H7 (cell line): ENCODE data around the gene CPB1. TPM values are rescaled to one million over a fixed set of nuclear protein-coding genes. Genes with fewer than 3 reads are reported as not detected.

Experiments used
- DNase-seq: peaks from one replicate; pipeline ENCODE4 v3.0.0; 2012
- H3K27me3 ChIP-seq: 2 replicates; pipeline ENCODE4 v1.6.0; 2011; ENCODE audit warnings: mild to moderate bottlenecking, low read length; ENCODE audit not compliant: control insufficient read depth, insufficient read depth
- H3K36me3 ChIP-seq: replicated peaks from 2 replicates; pipeline ENCODE4 v1.5.1; 2011; ENCODE audit warnings: low read length; ENCODE audit not compliant: control insufficient read depth, insufficient read depth
- H3K4me3 ChIP-seq: 2 replicates; pipeline ENCODE4 v1.5.1; 2011; ENCODE audit warnings: low read depth, mild to moderate bottlenecking, control low read depth, low read length, moderate library complexity; ENCODE audit not compliant: insufficient read depth
- total RNA-seq: library from RNA; depleted of rRNA; stranded (reverse); fragments of >200 nt; shearing (Covaris generic); gene quantifications from 2 replicates; pipeline ENCODE4 v1.2.3, GENCODE V29; 2014

CPB1 gene
- total RNA-seq, 1 experiment from 2014 or later = 0.07 TPM

DNA sequence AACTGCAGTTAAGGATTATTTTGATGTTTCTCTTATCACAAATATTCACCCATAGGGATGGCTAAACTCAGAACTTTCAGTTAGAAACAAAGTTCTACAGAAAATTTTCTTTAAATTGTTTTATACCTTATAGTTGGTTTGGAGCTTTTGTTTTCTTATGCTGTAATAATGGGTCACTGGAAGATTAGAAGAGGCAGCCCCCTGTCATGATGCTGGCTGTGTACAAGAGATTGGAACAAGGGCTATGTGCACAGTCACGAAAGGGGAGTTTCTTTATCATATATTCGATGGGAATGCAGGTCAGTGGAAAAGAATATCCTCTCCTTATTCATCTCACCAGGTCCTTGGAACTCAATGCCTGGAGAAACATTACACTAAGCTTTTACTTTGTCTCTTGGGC lies 25.5 kb downstream of the CPB1 start:
- H3K27me3 ChIP-seq = no peaks in the 10 kb centered on the region
- no peaks in the 10 kb centered on the region for H3K36me3 ChIP-seq
- no peak overlapping the region for H3K4me3 ChIP-seq
- no peak for DNase-seq

DNA sequence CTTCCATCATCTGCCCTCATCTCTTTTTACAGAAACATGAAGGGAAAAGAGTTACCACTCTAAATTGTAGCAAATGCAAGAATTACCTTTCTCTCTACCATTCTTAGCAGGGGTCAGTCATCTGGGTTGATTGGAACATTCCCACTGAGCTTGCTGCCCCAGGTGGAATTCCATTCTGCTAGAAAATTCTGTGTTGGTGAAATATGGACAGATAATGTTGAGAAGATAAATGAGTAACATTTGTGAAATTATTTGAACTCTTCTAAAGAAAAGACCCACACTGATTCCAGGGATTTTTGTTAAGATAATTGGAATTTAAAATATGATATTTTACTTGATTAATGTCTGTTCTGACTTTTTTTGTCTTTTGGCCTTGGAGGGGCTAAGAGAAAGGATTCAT lies 26.4 kb downstream of the CPB1 start:
- Histone ChIP-seq H3K36me3 (no peaks in the 10 kb centered on the region), H3K27me3 (no peaks in the 10 kb centered on the region), H3K4me3 (no peak overlapping the region)
- no peak for DNase-seq

DNA sequence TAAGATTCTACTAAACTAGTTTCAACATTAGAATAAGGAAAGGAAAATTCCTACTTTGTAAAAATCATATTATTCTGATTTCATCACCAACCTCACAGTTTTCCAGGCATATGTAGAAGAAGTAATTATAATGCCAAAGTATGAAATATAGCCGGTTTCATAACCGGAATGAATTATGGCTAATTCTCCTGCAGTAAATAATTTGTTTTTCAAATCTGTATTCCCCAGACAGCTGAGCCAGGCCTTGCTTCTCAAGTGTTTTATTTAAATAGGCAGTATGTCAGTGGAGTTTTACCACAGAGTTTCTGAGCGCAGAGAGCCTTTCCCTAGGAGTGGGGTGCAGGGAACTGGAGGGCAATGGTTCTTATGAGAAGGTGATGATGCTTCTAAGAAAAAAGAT lies 28.8 kb downstream of the CPB1 start:
- no peaks in the 10 kb centered on the region for H3K36me3 ChIP-seq
- DNase-seq = no peak
- H3K27me3 ChIP-seq = no peaks in the 10 kb centered on the region
- no peak overlapping the region for H3K4me3 ChIP-seq

GRCh38 chr3:148857316-148857715 lies 29.7 kb downstream of the CPB1 start:
- Histone ChIP-seq H3K4me3 (no peak overlapping the region), H3K36me3 (no peaks in the 10 kb centered on the region), H3K27me3 (no peaks in the 10 kb centered on the region)
- DNase-seq = no peak

DNA sequence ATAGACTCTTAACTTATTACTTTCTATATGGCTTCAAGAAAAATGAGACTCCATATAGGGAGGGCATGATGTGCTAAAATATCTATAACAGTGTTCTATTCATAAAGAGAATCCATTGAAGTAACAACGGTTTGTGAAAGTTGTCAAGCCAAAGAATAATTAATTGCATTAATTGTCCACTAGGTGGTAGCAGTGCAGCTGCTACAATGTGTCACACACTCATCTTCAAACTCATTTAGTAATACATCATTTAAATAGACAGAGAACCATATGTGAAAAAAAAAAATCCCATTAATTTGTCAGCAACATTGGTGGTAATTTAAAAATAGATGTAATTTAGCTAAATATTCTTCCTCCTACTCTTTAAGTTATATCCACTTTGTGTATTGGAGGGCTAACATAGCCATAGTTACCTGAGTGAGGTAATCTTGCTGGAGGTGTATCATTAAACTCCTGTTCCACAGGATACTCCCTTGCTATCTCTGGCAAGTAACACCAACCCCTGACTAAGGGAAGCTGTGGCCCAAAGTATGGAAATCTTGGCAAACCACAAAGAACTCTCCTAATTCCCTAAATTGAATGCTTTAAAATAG lies 33.8 kb downstream of the CPB1 start:
- DNase-seq = peak; percentile 15
- no peak overlapping the region for H3K4me3 ChIP-seq
- H3K27me3 ChIP-seq = no peaks in the 10 kb centered on the region
- no peaks in the 10 kb centered on the region for H3K36me3 ChIP-seq

DNA sequence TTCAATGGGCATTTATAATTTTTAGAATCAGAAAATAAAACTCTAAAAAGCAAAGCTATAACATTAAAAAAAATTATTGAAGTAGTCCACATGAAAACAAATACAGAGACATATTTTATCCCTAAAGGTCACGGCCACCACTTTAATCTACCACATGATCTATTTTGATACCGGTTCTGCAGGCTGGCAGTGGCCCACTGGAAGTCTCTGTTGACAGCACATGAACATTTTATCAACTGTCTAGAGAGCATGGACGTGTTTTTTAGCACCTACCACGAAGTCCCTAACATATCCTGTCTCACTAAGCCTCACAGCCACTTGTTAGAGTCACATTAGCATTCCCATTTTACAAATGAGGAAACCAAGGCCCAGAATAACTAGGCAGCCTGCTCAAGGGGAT lies 35.7 kb downstream of the CPB1 start:
- Histone ChIP-seq H3K36me3 (no peaks in the 10 kb centered on the region), H3K4me3 (no peak overlapping the region), H3K27me3 (no peaks in the 10 kb centered on the region)
- no peak for DNase-seq

GRCh38 chr3:148863814-148864213 lies 36.2 kb downstream of the CPB1 start:
- Histone ChIP-seq H3K27me3 (no peaks in the 10 kb centered on the region), H3K36me3 (no peaks in the 10 kb centered on the region), H3K4me3 (no peak overlapping the region)
- no peak for DNase-seq

DNA sequence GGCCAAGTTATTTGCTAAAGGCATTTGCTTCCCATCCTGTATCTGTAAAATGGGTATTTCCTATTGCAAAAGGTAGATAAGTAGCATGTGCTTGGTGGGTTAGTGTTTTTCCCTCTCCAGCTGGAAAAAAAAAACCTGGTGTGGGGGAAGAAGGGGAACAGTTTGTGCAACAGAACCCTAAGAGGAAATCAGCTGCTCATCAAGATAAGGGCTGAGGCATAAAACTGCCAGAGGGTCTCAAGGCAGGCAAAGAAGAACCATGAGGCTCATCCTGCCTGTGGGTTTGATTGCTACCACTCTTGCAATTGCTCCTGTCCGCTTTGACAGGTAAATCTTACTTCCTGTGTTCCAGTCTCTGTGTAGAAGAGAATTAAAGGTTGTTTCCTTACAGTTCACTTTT lies 37.4 kb downstream of the CPB1 start, which contains the start of gene CPA3:
Gene CPA3, plus strand, starts transcription at position 248 of the 400 bp plus-strand sequence. Its CDS starts 12 bp downstream, at position 260.
- Histone ChIP-seq H3K36me3 (no peaks in the 10 kb centered on the region), H3K27me3 (no peaks in the 10 kb centered on the region), H3K4me3 (no peak within 1 kb of the TSS)
- no peak for DNase-seq

DNA sequence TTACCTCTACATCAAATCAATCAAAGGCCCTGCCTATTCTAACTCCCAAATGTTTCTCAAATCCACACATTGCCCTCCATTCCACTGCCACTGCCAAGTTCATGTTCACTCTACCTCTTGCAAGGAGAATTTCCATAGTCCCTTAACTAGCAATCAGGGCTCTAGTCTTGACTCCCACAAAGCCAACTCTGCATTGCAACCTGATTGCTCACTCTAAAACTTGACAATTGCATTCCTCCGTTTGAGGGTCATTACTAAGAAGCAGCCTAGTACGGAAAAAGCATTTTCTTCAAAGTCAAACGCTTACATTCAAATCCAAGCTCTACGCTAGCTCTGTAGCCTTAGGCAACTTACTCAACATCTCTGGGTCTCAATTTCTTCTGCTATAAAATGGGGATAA lies 38.6 kb downstream of the CPB1 start:
- Histone ChIP-seq H3K27me3 (no peaks in the 10 kb centered on the region), H3K4me3 (no peak overlapping the region), H3K36me3 (no peaks in the 10 kb centered on the region)
- no peak for DNase-seq

DNA sequence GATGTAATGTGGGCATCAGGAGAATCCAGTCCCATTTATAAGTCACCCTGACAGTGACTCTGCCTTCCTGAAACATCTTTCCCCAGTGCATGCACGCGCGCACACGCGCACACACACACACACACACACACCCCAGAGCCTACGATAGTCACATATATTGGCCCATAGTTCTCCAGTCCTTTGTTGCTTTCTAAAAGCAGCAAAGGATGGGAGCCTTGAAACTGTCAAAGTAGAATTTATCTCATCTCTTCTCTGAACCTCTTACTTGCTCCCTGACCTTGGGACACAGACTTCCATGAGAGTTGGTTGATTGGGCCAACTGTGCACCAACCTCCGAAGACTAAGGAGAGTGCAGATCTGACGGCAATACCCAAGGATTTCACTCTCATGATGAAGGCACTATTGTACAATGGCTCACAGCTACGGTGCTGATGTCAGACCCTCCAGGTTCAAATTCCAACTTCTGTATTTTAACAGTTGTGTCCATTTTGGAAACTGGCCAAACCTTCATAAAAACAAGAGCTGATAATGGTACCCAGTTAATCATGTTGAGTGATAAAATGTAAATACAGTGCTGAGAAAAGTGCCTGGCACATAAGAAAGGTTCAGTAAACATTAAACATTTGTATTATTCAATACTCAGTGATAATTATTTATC lies 45.8 kb downstream of the CPB1 start:
- Histone ChIP-seq H3K4me3 (no peak overlapping the region), H3K27me3 (no peaks in the 10 kb centered on the region), H3K36me3 (no peaks in the 10 kb centered on the region)
- no peak for DNase-seq

- Histone ChIP-seq H3K4me3 (no peak overlapping the region), H3K27me3 (no peaks in the 10 kb centered on the region), H3K36me3 (no peaks in the 10 kb centered on the region)
- DNase-seq = no peak
Observed at GRCh38 chr3:148873977-148874376, 46.4 kb downstream of the CPB1 start.

DNA sequence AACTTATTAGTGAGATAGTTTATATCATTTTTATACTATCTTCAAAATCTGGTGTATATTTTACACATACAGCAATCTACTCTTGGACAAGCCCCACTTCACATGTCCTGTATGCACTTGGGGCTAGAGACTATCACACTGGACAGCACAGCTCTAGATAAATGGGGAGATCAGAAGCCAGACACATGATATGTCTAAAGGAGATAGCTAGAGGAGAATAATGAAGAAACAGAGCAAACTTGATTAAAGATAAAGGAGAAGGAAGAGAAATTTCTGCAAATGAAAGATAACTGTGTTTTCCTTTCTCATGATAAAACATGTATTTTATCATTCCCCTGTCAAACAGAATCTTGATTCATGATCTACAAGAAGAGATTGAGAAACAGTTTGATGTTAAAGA lies 50.5 kb downstream of the CPB1 start:
- no peaks in the 10 kb centered on the region for H3K36me3 ChIP-seq
- no peaks in the 10 kb centered on the region for H3K27me3 ChIP-seq
- DNase-seq = no peak
- H3K4me3 ChIP-seq = no peak overlapping the region

DNA sequence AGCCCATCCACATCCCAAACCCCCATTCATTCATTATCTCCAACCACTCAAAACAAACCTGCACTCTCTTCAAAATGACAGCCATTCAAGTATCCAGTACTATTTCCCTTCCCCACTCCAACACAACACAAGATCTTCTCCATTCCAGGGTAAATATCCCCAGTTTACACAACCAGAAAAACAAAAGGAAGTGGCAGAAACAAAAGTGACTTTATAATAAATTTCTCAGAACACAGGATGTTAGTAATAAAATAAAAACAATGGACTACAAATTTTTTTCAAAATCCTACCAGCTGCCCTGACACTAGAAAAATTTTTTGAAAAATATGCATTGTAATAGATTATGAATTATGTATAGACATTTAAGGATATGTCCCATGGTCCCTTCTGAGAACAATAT lies 51.6 kb downstream of the CPB1 start:
- Histone ChIP-seq H3K27me3 (no peaks in the 10 kb centered on the region), H3K4me3 (no peak overlapping the region), H3K36me3 (no peaks in the 10 kb centered on the region)
- no peak for DNase-seq

DNA sequence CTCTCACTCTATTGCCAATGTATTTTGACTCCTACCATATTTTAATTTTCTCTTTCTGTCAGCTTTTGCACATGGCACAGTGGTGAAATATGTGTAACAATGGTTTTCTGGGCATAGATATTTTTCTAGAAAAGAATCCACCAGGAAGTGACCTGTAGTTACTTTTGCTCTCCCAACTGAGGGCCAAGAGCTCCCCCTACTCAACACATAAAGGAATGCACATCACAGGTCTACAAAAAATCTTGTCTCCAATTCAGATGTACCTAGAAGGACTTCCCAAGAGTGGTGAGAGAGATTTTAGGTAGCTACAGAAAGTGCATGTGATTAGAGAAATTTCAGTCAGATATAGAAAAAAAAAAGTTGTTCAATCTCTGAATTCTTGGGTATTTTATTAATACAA lies 53.1 kb downstream of the CPB1 start:
- Histone ChIP-seq H3K36me3 (no peaks in the 10 kb centered on the region), H3K4me3 (no peak overlapping the region), H3K27me3 (no peaks in the 10 kb centered on the region)
- peak; percentile 21 for DNase-seq

DNA sequence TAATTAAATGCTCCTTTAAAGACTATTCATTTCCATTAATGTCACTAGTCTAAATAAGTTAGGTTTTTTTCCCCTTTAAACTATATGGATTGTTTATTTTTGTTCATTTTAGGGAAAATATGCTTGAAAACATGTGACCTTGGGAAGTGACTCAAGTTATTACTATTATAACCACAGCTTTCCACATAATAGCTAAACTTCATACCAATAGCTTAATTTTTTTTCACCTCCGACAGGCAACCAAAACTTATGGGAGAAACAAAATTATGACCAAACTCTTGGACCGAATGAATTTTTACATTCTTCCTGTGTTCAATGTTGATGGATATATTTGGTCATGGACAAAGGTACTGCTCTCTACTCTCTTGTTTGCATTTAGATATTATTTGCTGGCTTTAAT lies 53.7 kb downstream of the CPB1 start:
- no peak overlapping the region for H3K4me3 ChIP-seq
- H3K27me3 ChIP-seq = no peaks in the 10 kb centered on the region
- DNase-seq = no peak
- no peaks in the 10 kb centered on the region for H3K36me3 ChIP-seq

DNA sequence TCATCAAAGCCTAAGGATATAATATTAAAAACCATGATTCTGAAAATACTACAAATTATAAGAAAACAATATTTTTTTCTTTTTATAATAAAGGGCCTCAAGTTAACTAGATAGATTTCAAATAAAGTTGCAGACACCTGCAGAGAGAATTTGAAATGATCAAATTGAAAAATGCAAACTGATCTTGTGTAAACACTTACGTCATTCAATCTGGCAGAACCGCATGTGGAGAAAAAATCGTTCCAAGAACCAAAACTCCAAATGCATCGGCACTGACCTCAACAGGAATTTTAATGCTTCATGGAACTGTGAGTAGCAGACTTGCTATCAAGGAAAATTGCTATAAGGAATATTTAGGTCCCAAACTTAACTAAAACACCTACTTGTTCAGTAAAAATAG lies 54.7 kb downstream of the CPB1 start:
- Histone ChIP-seq H3K27me3 (no peaks in the 10 kb centered on the region), H3K4me3 (no peak overlapping the region), H3K36me3 (no peaks in the 10 kb centered on the region)
- no peak for DNase-seq
